ENCODE data around the gene HDAC7. TPM values are rescaled to one million over a fixed set of nuclear protein-coding genes. Genes with fewer than 3 reads are reported as not detected.
"Not testable (repeated sequence)": the region's sequence is repeated elsewhere in the genome, so short reads cannot be mapped to it uniquely, and the experiment has no call there.

The HDAC7 gene
- total RNA-seq, 1 donor from 2014 or later: 7.1 TPM

DNA sequence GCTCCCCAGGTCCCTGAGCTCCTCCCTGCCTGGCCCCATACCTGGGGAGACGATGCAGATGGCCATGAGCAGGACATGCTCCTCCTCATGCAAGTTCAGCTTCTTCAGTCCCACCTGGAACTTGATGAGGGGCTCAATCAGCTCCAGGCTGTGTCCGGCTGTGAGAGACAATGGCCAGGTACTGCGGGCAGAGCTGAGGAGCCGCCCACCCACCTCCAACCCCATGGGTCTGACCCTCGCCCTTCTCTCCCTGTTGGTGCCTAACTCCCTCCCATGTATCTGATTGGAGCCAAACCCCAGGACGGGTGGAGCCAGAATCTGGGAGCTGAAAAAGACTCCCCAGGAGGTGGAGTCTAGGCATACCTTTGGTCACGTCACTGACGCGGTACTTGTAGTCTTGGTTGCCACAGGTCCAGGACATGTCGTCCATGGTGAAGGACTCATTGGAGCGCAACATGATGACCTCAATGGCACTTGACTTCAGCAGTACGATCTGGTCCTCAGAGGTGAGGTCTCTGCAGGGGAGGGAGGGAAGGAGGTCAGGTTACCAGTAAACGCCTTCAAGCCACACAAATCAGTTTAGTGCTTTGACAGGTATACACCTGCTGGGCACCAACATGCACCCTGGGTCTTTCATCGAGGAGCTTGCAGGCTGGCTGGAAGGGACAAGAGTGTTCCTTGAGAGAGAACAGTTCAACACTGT lies 26.7 kb upstream of the HDAC7 start:
- TF ChIP-seq, protein P1, sequence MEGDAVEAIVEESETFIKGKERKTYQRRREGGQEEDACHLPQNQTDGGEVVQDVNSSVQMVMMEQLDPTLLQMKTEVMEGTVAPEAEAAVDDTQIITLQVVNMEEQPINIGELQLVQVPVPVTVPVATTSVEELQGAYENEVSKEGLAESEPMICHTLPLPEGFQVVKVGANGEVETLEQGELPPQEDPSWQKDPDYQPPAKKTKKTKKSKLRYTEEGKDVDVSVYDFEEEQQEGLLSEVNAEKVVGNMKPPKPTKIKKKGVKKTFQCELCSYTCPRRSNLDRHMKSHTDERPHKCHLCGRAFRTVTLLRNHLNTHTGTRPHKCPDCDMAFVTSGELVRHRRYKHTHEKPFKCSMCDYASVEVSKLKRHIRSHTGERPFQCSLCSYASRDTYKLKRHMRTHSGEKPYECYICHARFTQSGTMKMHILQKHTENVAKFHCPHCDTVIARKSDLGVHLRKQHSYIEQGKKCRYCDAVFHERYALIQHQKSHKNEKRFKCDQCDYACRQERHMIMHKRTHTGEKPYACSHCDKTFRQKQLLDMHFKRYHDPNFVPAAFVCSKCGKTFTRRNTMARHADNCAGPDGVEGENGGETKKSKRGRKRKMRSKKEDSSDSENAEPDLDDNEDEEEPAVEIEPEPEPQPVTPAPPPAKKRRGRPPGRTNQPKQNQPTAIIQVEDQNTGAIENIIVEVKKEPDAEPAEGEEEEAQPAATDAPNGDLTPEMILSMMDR (IDR thresholded peaks at IDR 0.05; ENCODE audit: insufficient read depth, low read length, severe bottlenecking): no peak
- peaks cover 15% of the 10 kb centered on the region for H3K36me3 ChIP-seq (ENCODE audit: control insufficient read depth, insufficient read depth, low read length)
- no peaks in the 10 kb centered on the region for H3K27me3 ChIP-seq (ENCODE audit: control insufficient read depth, insufficient read depth, low read length)
- H3K4me3 ChIP-seq (ENCODE audit: low read depth, low read length): no peak overlapping the region
- DNase-seq (ENCODE audit: low read depth): no peak
- FAIRE-seq: no peak

DNA sequence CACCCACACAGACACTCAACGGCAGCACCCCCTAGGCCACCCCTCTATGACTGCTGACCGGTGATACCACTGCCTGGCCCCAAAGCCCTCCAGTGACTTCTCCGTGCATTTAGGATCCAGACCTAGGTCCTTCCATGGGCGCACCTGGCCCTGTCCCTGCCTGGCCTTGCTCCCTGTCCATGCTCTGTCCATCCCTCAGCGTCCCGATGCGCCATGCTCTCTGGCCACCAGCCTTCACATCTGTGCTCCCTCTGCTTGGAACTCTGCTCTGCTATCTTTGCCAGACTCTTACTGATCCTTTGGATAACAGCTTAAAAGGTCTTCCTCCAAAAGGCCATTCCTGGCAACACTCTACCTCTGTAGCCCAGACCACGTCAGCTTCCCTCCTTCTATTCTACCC lies 25.4 kb upstream of the HDAC7 start:
- Histone ChIP-seq H3K4me3 (ENCODE audit: low read depth, low read length) (no peak overlapping the region), H3K27me3 (ENCODE audit: control insufficient read depth, insufficient read depth, low read length) (no peaks in the 10 kb centered on the region), H3K36me3 (ENCODE audit: control insufficient read depth, insufficient read depth, low read length) (peaks cover 12% of the 10 kb centered on the region)
- no peak for FAIRE-seq
- TF ChIP-seq, protein P1 (IDR thresholded peaks at IDR 0.05; ENCODE audit: insufficient read depth, low read length, severe bottlenecking): no peak
- no peak for DNase-seq (ENCODE audit: low read depth)

DNA sequence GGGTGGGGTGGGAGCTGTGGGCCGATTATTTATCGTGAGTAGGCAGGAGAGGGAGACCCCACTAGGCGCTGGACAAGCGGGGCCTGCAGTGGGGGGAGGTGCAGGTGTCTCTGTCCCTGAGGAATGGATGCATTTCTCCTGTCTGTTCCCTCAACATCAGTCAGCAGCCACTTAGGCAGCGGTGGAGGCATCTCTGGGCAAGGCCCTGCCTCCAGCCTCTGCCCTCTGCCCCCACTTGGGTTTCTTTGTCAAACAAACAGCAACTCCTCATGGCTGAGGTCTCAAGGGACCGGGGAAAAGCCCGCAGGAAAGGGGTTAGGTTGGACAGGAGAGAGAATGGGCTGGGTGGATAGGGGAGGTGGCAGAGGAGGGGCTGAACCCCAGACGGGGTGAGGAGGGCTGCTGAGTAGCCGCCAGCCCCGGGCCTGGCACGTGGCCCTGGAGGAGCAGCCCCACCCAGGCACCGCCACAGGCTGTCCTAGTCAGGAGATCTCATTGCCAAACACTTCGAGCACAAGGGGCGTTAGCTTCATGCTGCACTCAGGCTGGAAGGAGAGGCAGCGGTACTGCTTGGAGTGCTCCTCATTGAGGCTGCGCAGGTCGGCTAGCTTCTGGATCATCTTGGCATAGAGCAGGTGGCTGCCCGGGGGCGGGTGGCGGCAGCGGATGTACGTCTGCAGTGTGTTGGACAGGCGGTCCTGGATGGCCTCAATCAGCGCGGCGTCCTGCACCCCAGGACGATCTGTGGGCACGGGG lies 24.7 kb upstream of the HDAC7 start:
- no peak for DNase-seq (ENCODE audit: low read depth)
- Histone ChIP-seq H3K4me3 (ENCODE audit: low read depth, low read length) (no peak overlapping the region), H3K27me3 (ENCODE audit: control insufficient read depth, insufficient read depth, low read length) (no peaks in the 10 kb centered on the region), H3K36me3 (ENCODE audit: control insufficient read depth, insufficient read depth, low read length) (peaks cover 12% of the 10 kb centered on the region)
- no peak for FAIRE-seq
- TF ChIP-seq, protein P1 (IDR thresholded peaks at IDR 0.05; ENCODE audit: insufficient read depth, low read length, severe bottlenecking): no peak

DNA sequence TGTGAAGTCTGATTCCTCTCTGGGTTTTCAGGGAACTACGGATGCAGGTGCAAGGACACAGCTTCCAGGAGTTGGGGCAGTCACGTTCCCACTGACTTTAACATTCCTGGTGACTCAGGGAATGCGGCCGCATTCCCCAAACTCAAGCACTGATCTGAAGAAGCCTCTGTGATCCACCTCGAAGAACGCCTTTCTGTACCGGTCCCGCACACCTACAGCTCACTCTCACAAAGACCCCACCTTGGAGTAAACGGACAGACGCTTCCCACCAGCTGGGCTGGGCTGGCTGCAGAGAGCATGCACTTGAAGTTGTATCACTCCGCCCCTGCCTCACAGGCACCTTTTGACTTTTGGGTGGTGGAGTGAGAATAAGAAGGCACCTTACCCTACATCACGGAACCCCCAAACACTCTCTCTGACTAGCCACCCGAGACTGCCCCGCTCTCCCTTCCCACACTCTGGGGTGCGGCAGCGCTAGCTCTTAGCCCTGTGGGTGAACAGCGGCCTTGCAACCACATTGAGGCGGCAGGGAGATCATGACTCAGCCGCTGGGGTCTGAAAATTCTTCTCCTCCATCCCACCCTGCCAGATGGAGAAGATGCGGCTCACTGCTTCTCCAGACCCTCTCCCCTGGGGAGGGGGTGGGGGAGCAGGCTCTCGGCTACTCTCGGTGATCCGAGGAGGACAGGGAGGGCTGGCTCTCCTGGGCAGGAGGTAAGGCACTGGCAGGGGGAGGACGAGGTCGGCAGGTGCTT lies 23.7 kb upstream of the HDAC7 start:
- TF ChIP-seq, protein P1 (IDR thresholded peaks at IDR 0.05; ENCODE audit: insufficient read depth, low read length, severe bottlenecking): no peak
- DNase-seq (ENCODE audit: low read depth) (no peak), FAIRE-seq (no peak)
- H3K4me3 ChIP-seq (ENCODE audit: low read depth, low read length): no peak overlapping the region
- H3K27me3 ChIP-seq (ENCODE audit: control insufficient read depth, insufficient read depth, low read length): no peaks in the 10 kb centered on the region
- peaks cover 12% of the 10 kb centered on the region for H3K36me3 ChIP-seq (ENCODE audit: control insufficient read depth, insufficient read depth, low read length)

DNA sequence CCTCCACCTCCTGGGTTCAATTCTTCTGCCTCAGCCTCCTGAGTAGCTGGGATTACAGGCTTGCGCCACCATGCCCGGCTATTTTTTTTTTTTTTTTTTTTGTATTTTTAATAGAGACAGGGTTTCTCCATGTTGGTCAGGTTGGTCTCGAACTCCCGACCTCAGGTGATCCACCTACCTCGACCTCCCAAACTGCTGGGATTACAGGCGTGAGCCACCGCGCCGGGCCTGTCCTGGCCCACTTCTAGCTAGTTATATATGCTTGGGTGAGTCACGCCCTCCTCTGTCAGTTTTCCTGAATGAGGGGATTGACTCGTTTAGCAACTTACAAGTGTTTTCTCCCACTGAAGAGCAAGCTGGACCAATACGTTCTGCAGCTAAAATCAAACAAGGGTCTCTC lies 22.8 kb upstream of the HDAC7 start:
- peaks cover 12% of the 10 kb centered on the region for H3K36me3 ChIP-seq (ENCODE audit: control insufficient read depth, insufficient read depth, low read length)
- not testable (repeated sequence) for DNase-seq (ENCODE audit: low read depth); FAIRE-seq; H3K27me3 ChIP-seq (ENCODE audit: control insufficient read depth, insufficient read depth, low read length); H3K4me3 ChIP-seq (ENCODE audit: low read depth, low read length)

DNA sequence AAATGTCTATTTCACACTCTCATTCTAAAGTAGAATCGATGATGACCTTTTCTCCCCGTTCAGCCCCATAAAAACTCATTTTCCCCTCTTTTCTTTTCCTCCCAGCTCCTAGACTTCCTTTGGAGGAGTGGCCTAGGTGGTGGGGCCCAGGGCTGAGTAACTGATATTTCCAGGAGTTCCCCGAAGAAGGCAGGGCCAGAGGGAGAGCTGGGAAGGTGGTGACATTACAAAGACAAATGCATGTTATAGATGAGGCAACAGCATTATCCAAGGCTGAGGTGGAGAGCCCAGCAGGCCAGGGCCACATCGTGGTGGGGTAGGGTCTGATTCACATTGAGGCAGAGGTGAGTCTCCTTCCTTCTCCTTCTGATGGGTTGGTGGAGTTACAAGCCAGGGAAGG lies 22.2 kb upstream of the HDAC7 start:
- DNase-seq (ENCODE audit: low read depth) (no peak), FAIRE-seq (no peak)
- Histone ChIP-seq H3K27me3 (ENCODE audit: control insufficient read depth, insufficient read depth, low read length) (no peaks in the 10 kb centered on the region), H3K36me3 (ENCODE audit: control insufficient read depth, insufficient read depth, low read length) (peaks cover 12% of the 10 kb centered on the region), H3K4me3 (ENCODE audit: low read depth, low read length) (no peak overlapping the region)
- TF ChIP-seq, protein P1 (IDR thresholded peaks at IDR 0.05; ENCODE audit: insufficient read depth, low read length, severe bottlenecking): no peak
